ENCODE results near the gene TBL2.
"Not testable (repeated sequence)": the region's sequence is repeated elsewhere in the genome, so short reads cannot be mapped to it uniquely, and the experiment has no call there.

Gene TBL2

DNA sequence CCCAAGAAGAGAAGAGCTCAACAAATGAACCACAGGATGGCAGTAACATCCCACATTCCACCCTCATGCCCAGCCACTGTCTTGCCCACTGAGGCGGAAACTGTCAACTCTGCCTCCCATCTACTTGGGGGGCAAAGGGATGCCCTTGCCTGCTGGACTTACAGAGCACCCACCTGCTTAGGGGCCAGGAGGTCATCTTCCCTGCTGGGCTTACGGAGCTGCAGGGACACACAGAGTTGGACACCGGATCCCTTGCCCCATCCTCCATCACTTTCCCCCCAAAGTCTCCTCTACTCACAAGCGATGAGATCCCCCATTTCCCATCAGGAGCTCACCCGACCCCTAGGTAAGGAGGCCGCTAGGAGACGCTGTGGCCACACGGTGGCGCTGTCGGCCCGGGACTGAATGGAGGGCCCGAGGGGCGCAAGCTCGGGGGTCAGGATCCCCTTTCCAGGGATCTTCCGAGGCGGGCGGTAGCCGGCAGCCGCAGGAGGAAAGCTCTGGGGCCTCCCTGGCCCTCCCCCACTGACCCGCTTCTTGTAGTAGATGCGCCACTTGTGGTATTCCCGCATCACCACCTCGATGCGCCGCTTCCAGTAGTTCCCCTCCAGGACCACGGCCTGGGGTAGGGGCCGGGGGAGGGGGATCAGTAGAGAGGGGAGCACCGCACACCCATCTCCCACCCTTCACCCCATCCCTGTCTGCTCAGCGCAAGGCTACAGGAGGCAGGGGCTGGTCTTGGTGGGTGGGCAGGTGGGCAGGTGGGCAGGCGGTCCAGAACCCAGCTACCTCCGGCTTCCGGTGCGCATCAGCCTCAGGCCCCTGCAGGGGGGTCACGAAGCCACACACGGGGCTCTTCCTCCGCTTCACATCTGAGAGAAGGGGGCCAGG lies 28.7 kb upstream of the TBL2 start:
- DNase-seq = peak; percentile 49

DNA sequence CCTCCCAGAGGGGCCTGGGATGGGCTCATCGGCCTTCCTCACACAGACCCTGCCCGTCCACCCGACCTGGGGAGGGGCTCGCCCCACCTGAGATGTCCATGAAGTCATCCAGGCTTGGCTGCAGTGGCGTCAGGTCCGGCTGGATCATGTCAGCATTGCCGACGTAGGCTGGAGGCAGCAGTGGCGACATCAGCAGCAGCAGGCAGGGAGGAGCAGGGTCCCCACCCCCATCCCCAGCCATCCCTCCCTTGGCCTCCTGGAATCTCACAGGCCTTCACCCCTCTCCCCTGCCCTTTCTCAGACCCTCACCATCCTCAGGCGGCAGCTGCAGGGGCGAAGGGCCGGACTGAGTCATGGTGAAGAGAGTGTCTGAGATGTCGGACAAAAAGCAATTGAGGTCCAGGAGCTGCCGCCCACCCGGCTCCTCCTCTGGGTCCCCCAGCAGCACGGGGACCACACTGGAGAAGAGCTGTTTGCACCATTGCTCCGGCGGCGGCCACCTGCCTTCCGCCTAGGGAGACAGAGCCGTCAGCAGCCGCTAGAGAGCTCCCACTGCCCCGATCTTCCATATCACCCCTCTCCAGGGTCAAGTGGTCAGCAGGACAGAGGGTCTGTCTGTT lies 27.3 kb upstream of the TBL2 start:
- DNase-seq = no peak

GRCh38 chr7:73602721-73603651 lies 24.6 kb upstream of the TBL2 start:
- DNase-seq = no peak

- no peak for DNase-seq
Observed at GRCh38 chr7:73599916-73600315, 21.5 kb upstream of the TBL2 start.

GRCh38 chr7:73599151-73599882 lies 20.9 kb upstream of the TBL2 start:
- DNase-seq = no peak

DNA sequence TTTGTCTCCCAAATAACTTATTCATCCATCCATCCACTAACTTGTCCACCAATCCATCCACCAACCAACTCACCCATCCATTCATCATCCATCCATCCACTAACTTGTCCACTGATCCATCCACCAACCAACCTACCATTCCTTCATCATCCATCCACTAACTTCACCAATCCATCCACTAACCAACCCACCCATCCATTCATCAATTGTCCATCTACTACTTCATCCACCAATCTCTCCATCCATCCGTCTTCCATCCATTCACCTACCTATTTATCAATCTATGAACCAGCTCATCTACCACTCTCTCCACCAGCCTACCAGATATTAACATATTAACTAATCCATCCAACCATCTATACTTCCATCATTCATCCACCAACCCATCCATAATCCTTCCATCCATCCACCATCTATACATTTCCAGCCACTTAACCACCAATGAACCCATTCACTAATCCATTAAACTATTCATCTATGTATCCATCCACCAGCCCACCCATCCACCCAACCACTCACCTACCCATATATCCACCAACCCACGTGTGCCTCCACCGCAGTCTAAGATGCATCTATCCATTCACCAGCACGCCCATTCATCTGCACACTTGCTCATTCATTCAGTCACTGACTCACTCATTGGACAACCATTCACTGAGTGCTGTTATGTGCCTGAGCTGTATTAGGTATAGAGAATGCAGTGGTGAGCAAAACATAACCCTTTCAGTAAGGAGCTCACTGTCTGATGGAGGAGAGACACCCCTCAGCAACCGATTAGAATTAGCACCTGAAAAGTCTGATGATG lies 19.8 kb upstream of the TBL2 start:
- DNase-seq = no peak

GRCh38 chr7:73596191-73597065 lies 18.0 kb upstream of the TBL2 start:
- no peak for DNase-seq

DNA sequence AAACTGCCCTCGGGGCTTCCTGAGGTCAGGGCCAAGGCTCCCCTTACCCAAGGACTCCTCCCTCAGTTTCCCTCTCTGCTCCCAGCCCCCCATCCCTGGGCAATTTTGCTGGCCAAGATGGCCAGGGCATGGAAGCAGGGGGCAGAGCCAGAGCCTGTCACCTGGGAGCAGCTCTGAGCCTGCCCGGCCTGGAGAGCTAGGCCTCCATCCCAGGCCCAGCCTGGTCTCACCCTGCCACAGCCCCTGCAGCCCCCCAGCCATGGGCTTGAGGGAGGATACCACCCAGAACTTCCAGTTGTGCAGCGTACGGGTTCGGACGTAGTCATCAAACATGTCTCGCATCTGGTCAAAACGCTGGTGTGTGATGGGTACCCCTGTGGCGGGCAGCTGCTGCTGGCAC lies 17.0 kb upstream of the TBL2 start:
- DNase-seq = no peak

DNA sequence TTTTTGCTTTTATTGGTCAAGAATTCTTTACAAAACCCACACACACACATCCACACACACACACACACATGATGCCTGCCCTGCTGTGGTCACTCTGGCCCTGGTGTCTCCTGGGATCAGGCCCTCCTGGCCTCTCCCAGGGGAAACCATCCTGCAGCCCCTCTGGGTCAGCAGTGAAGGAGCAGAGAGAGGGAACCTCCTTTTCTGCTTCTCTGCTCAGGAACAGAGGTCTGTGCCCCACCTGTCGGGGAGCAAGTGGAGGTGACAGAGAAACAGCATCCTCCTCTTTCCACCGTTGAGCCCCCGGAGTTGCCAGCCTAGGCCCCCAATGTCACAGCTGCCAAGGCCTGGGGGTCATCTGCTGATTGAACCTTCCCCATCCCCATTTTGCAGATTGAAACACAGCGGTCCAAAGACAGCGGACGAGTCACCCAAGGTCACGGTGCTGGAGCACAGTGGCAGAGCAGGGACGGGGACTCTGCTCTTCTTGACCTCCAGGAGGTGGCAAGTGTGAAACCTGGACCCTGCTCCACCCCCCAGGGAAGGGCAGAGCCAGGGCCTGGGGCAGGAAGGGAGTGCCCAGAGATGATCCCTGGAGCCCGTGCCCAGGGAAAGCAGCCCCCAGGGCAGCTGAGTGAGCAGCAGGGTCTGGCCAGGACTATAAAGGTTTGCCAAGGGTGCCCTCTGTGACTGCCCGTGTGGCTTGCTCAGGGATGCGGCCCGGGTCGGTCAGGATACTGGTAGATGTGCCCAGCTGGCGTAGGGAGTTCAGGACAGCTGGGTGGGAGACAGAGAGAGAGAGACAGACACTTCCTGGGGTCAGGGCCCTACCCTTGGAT lies 15.0 kb upstream of the TBL2 start:
- DNase-seq = no peak

DNA sequence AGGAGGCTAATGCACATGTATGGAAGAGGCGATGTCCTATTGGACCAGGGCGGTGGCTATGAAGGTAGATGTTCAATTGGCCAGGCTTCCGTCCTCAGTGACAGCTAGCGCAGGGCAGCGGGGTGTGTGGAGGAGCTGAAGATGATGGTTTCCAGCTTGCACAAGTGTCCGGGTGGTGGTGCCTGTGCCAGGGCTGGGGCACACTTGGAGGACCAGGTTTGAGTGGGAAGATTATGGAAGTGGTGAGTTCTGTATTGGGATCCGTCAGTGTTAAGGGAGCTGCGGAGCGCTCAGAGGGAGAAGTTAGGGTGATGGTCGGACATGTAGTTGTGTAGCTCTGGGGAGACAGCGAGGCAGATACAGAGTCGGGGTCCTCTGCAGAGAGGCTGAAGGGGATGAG lies 8.5 kb upstream of the TBL2 start:
- DNase-seq = no peak

GRCh38 chr7:73585196-73585595 lies 6.8 kb upstream of the TBL2 start:
- DNase-seq = no peak

- DNase-seq = no peak
Observed at GRCh38 chr7:73582664-73583202, 4.4 kb upstream of the TBL2 start.

DNA sequence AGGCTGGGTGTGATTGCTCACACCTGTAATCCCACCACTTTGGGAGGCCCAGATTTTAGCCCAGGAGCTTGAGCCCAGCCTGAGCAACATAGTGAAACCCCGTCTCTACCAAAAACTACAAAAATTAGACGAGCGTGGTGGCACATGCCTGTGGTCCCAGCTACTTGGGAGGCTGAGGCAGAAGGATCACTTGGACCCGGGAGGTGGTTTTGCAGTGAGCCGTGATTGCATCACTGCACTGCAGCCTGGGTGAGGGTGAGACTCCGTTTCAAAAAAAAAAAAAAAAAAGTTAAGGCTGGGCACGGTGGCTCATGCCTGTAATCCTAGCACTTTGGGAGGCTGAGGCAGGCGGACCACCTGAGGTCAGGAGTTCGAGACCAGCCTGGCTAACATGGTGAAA lies 2.6 kb upstream of the TBL2 start:
- DNase-seq = not testable (repeated sequence)

DNA sequence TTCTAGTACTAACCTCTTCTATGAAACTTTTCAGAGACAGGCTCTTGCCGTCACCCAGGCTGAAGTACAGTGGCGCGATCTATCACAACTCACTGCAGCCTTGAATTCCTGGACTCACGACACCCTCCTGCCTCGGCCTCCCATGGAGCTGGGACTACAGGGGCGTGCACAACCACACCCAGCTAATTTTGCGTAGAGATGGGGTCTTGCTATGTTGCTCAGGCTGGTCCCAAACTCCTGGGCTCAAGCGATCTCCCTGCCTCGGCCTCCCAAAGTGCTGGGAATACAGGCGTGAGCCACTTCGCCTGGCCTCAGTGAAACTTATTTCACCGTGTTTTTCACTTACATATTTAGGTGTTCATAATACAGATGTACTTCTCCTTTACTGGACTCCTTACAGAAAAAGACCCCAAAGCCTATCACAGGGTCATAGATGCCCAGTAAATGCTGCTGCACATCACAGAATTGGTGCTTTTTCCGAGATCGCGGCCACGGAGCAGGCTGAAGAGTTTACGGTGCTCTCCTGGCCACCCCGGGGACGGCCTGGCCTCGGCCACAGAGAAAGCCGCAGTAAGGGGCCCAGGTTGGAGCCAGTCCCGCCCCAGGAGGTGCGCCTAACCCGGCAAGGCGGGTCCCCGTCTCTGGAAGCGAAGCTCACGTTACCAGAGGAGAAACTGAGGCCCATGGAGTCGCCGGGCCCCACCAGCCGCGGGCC lies 595 bp downstream of the TBL2 start:
- peak; percentile 32 for DNase-seq

DNA sequence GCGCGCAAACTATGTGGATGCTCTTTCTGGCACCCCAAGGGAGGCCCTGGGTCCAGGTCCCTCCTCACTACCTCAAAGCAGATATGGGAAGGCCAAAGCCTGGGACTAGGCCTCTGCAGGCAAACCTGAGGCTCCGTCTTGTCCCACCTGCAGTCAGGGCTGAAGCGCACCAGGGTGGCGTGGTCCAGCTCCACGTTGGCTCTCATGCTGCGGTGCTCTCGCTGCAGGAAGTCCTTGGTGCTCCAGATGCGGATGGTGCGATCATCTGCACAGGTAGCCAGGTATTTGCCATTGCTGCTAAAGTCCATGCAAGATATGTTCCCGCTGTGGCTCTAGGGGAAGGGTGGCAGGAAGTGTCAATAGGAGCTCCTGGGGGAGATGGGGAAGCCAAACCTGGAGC lies 4.6 kb downstream of the TBL2 start:
- no peak for DNase-seq

GRCh38 chr7:73573276-73573675 lies 5.1 kb downstream of the TBL2 start:
- DNase-seq = no peak

DNA sequence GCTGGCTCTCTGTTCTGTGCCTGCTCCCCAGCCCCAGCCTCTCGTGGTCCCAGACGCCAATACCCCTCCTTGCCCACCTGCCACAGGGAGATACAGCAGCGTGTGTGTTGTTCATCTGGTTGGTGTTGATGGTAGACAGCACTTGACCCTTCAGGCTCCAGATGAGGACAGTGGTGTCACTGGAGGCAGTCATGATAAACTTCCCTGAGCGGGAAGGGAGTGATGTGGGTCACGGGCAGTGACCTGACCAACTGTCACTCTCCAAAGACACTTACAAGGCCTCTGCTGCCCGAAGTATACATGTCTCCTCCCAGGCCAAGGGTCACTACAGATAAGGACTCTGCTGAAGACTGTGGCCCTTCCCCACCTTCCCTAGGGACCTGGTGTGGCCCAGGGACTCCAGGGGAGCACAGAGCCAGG lies 5.6 kb downstream of the TBL2 start:
- DNase-seq = no peak

GRCh38 chr7:73570977-73571376 lies 7.4 kb downstream of the TBL2 start:
- no peak for DNase-seq

DNA sequence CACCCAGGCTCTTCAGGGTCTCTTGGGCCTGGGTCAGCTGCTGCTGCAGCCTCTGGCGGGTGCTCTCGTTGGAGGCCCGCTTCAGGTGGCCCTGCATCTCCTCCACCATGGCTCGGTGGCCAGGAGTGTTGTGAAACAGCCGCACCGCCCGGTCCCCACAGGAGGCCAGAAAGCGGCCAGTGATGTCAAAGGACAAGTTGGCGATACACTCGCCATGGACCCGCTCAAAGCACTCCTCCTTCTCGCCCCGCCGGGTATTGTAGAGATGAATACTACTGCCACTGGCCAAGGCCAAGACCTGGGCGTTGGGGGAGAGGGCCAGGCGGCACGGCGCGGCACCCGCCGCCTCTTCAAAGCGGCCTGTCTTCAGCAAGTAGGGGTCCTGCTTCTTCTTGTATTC lies 7.9 kb downstream of the TBL2 start:
- no peak for DNase-seq
